ENCODE data around the gene MGP.

MGP gene

GRCh38 chr12:14902465-14902864 lies 16.8 kb upstream of the MGP start:
- no peak for DNase-seq (ENCODE audit: low spot score)

DNA sequence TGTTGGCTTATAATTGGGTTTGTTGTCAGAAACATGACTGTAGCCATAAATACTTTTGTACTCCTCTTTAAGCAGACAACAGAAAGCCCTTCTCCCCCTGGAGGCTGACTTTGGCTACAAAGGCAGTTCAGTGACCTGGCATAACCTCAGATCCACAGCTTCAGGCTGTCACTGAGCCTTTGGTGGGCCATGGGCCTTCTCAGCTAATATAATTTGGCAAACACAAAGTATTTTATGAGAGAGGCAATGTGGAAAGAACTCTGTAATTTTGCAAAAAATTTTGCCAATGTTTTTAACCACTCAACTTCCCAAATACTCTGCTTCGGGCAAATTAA lies 15.5 kb upstream of the MGP start:
- DNase-seq (ENCODE audit: low spot score), result no peak

- no peak for DNase-seq (ENCODE audit: low spot score)
Measured at GRCh38 chr12:14900521-14901227, 15.0 kb upstream of the MGP start.

GRCh38 chr12:14896521-14897169 lies 11.0 kb upstream of the MGP start:
- no peak for DNase-seq (ENCODE audit: low spot score)

DNA sequence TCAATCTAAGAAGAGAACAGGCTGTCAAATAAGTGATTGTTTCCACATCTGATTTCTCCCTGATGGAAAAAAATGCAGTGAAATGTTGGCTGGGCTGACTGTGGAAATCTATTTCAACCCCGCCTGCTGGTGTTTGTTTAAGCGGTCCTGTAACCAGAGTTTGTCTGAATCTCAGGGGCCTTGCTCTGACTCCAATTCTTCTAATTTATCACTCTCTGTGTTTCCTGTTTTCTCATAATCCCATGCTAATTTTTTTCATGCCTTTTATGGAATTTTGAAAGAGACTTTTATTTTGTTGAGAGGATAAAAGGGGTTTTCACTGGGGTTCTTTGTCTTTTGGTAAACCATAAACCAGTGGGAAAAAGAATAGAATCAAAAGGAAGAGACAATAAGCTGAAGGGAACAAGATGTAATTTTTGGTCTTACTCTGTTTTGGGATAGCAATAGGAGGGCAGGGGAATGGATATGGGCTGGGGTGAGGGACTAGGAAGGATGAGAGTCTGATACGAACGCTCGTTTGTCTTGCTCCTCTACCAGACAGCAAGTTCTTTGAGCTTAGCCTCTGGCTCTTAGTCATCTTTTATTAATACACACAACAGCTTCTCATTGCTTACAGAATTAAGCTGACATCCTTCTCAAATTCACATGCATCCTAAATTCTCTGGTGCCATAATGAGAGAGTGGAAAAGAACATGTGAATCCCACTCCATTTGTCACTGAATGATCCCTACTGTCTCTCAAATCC lies 8.0 kb upstream of the MGP start:
- peak; percentile 66 for DNase-seq (ENCODE audit: low spot score)

GRCh38 chr12:14892726-14893505 lies 7.3 kb upstream of the MGP start:
- DNase-seq (ENCODE audit: low spot score), result no peak

DNA sequence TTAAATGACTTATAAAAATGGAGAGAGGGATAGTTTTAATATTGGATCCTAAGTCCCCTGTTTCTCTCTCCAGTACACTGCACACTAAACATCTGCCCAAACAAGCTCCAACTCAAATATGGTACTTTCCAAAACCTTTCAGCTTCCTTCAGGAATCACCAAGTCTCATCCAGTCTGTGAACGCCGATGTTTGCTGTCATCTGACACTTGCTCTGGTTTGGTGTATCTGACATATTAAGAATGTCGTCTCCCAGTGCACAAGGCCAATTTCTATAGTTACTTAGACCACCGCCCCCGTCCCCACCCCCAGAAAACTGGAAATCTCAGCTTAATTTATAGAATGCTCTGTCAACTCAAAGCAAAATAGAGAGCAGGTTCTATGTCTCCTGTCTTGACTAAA lies 5.0 kb upstream of the MGP start:
- DNase-seq (ENCODE audit: low spot score), result no peak

GRCh38 chr12:14886271-14886670 lies 617 bp upstream of the MGP start:
- DNase-seq (ENCODE audit: low spot score), result no peak

DNA sequence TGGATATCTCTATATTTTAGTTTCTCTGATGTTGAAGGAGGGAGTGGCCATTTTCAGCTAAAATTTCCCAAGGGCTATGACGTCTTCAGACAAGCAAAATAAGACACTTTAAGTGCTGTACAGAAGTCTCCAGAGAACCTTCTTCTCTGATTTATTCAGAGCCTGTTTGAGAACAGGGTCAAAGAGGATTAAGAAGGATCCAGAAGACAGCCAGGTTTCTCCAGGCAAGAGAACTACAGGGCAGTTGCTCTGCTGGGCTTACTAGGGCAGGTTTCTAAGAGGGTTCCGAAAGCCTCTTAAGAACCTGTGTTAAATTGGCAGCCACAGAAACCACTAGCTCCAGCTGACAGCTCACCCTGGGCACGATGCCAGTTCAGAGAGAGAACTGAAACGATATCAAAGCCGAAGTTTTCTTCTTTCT lies 1.2 kb downstream of the MGP start:
- peak; percentile 28 for DNase-seq (ENCODE audit: low spot score)

- no peak for DNase-seq (ENCODE audit: low spot score)
Measured at GRCh38 chr12:14883686-14884085, 2.0 kb downstream of the MGP start.

DNA sequence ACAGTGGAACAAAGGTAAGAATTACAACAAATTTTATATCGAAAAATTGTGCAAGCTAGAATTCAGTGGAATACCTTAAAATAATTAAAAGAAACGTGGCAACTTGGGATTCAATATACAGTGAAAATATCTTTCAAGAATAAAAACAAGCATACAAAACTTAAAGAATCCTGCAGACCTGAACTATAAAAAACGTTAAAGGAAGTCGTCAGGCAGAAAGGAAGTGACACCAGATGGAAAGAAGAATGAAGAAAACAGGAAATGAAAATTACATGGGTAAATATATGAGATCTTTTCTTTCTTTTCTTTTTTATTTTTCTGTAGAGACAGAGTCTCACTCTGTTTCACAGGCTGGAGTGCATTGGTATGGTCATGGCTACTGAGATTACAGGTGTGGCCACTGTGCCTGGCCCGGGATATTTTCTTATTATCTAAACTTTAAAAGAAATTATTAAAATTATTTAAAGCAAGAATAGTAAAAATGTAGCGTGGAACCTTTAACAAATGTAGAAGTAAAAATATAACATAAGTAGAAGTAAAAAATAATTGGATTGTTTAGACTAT lies 4.7 kb downstream of the MGP start:
- no peak for DNase-seq (ENCODE audit: low spot score)

- DNase-seq (ENCODE audit: low spot score), result no peak
Measured at GRCh38 chr12:14879222-14879933, 6.3 kb downstream of the MGP start.

DNA sequence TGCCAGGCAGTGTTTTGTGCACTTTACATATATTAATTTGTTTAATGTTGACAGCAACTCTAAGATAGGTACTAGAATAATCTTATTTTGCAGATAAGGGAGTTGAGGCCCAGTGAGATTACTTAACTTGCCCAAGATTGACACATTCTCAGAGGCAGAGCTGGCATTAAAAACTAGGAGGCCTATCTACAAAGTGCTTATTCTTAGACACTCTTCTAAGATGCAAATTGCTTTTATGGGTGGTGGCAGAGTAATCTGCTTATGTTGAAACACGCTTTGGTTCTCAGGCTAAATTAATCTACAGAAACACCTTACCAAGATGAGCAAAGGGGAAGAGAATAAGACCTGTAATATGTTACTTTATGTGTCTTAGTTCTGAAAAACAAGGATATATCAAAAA lies 7.2 kb downstream of the MGP start:
- DNase-seq (ENCODE audit: low spot score), result no peak

- no peak for DNase-seq (ENCODE audit: low spot score)
Measured at GRCh38 chr12:14876833-14877232, 8.8 kb downstream of the MGP start.

- DNase-seq (ENCODE audit: low spot score), result no peak
Measured at GRCh38 chr12:14874882-14875281, 10.8 kb downstream of the MGP start.

DNA sequence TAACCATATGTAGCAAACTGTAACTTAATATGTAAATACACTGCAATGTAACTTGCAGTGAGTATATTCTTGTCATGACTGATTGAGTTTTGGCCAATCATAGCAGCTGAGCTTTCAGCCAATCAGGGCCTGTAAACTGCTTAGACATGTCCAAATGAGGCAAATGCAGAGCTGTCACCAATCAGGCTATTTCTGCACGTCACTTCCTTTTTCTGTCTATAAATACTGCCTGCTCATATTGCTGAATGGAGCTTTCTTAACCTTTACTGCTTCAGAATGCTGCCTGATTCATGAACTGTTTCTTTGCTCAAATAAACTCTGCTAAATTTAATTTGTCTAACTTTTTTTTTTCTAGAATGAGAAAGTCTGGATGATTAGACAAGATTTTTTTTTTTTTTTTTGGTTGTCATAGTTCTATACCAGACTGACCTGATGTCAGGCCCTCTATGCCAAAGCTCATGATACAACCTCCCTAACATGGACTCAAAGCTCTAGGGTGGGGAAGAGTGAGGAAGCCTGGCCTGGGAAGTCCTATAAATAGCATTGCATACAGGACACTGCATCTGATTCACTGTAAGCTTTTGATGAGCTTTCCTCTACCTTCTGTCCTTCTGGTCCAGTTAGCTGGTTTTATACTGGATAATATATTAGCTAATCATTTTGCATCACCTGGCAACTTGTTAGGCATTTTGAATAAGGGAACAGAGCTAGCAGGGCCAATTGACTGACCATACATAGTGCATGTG lies 12.0 kb downstream of the MGP start:
- DNase-seq (ENCODE audit: low spot score), result no peak

GRCh38 chr12:14871886-14872285 lies 13.8 kb downstream of the MGP start:
- DNase-seq (ENCODE audit: low spot score), result no peak

GRCh38 chr12:14871247-14871646 lies 14.4 kb downstream of the MGP start:
- DNase-seq (ENCODE audit: low spot score), result no peak

DNA sequence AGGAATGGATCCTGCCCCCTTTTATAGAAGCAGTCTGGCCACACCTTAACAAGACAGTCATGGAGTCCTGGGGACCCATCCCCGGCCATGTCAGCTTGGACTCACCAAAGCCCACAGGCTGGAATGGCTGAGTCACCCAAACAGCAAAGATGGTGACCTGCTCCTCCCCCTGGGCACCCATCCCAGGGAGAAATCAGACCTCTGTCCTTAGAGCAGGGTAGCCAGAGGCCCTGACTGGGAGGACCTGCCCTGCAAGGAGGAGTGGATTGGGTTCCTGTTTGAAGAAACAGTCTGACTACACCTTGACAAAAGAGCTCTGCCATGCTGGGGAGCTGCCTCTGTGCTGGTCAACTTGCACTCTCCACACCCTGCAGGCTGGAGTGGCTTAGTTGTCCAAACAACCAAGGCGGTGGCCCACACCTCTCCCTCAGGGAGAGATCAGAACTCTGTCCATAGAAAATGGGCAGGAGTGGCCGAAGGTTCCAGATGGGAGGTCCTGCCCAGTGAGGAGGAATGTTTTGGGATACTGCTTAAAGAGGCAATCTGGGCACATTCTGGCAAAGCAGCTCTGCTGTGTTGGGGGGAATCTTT lies 16.6 kb downstream of the MGP start:
- no peak for DNase-seq (ENCODE audit: low spot score)

GRCh38 chr12:14860490-14860889 lies 25.2 kb downstream of the MGP start:
- DNase-seq (ENCODE audit: low spot score), result no peak

DNA sequence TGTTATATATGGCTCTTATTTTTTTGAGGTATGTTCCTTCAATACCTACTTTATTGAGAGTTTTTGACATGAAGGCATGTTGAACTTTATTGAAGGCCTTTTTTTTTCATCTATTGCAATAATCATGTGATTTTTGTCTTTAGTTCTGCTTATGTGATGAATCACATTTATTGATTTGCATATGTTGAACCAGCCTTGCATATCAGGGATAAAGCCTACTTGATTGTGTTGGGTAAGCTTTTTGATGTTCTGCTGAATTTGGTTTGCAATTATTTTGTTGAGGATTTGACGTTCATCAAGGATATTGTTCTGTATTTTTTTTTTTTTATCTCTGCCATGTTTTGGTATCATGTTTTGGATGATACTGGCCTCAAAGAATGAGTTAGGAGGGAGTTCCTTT lies 27.1 kb downstream of the MGP start:
- no peak for DNase-seq (ENCODE audit: low spot score)
